HG03442 (cell line): ENCODE measurements around the gene ERO1A.

ENCODE experiments used
- ATAC-seq: cut with Tn5 transposase; IDR thresholded peaks from one replicate; pipeline ENCODE4 v1.9.1; 2021; ENCODE audit warnings: mild to moderate bottlenecking, moderate library complexity; ENCODE audit not compliant: unreplicated experiment

Gene ERO1A

DNA sequence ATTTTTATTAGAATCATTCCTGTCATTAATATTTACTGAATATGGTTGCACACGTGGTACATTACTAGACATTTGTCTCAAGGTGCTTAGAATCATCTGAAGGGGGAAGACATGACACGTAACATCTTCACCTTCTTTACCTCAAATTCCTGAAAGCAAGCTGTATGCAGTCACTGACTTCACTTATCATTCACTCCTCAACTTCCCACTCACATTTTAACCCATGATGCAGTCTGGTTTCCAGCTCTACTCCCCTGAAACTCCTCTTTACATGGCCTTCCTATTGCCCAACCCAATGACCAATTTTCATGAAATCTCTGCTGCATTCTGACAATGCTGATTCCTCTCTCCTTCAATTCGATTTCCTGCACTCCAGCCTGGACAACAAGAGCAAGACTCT lies 5.9 kb upstream of the ERO1A start:
- no peak for ATAC-seq

DNA sequence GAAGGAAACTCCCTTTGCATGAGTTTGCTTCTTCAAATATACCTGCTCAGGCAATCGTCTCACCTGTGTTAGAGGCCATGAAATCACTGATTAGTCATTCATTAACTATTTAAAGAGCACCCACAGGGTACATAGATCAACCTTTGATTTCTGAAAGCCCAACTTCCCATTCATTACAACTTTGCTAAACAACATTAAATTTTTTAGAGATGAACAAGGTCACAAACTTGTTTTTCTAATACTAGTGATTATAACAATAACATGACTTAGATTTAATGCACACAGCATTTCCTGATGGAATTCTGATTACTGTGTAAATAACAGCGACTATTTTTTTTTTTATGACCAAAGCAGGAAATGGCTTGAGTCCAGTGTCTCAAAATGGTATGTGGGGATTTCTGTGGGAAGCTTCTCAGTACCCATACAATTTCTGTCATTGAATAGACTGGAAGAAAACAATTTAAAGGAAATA lies 5.4 kb upstream of the ERO1A start:
- ATAC-seq, result no peak

DNA sequence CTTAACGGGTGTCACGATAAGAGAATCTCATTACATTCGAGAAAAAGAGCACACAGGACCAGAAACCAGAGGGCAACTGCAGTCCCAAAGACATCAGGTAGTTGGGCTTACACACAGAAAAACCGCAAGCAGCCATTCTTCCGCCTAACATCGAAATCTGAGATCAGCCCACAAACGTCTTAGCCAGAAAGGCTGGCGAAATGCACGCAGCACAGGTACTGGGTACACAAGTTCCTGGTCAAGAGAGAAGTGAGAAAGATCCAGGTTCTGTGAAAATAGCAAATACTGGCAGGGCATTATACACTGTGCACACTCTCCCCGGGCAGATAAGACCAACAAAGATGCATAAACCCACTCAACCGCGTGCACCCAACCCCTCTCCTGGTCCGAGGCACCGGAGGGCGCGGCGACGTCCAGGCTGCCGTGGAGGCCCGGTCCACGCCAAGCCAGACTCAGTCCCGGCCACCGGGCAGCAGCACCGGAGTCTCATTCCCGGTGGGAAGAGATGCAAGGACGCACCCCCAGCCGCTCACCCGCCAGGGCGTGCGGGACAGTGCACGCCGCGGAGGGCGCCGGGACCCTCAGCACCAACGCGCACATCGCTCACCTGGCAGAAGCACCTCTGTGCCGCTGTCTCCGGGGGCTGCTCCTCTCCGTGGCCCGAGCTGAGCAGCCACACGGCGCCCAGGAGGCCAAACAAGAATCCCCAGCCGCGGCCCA lies 437 bp downstream of the ERO1A start:
- ATAC-seq, result peak; percentile 50

DNA sequence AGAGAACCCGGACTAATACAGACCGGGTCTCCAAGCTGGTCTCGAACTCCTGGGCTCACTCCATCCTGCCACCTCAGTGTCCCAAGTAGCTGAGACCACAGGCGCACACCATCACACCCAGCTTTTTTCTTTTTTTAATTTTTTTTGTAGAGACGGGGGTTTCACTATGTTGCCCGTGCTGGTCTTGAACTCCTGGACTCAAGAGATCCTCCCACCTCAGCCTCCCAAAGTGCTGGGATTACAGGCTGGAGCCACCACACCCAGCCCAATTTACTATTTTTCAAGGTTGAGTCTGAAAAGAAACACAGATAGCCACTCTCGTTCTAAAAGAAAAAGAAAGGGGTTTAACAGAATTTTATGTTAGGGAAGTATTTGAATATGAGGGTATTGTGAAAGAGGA lies 1.8 kb downstream of the ERO1A start:
- no peak for ATAC-seq

DNA sequence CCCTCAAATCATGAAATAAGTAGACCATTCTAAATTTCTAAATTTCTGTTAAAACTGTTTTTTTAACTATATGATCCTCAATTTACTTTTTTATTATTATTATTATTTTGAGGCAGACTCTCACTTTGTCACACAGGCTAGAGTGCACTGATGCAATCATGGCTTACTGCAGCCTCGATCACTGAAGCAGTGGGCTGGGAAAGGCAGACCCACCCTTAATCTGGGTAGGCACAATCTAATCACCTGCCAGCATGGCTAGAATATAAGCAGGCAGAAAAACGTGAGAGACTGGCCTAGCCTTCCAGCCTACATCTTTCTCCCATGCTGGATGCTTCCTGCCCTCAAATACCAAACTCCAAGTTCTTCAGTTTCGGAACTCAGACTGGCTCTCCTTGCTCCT lies 2.3 kb downstream of the ERO1A start:
- no peak for ATAC-seq

DNA sequence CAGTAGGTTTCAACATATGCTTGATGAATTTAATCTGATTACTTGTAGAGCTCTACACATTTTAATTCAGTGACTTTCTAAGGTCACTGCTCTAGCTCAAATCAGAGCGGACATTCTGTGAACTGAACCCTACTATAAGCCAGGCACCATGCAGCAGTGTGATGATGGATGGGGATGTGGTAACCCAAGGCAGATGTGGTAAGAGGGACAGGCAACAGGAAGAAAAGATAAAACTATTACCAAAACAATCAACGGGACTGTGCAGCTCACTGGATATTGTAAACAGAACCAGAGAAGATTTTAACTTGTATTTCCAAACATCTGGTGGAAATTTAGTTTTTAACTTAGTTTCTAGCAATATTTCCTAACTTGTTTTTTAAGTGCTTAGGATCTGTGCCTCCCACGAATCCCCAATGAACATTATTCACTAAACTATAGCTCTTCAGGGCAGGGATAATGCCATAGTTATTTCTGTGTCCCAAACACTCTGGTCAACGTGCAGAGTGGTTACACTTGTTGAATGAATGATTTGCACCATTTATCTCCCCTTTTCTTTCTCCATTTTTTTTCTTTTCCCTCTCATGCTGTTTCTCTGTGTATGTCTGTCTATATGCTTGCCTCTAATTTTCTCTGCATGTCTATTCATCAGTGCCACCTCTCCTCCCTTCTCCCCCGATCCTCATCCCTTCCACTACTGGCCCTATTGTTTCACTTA lies 3.0 kb downstream of the ERO1A start:
- ATAC-seq, result no peak

DNA sequence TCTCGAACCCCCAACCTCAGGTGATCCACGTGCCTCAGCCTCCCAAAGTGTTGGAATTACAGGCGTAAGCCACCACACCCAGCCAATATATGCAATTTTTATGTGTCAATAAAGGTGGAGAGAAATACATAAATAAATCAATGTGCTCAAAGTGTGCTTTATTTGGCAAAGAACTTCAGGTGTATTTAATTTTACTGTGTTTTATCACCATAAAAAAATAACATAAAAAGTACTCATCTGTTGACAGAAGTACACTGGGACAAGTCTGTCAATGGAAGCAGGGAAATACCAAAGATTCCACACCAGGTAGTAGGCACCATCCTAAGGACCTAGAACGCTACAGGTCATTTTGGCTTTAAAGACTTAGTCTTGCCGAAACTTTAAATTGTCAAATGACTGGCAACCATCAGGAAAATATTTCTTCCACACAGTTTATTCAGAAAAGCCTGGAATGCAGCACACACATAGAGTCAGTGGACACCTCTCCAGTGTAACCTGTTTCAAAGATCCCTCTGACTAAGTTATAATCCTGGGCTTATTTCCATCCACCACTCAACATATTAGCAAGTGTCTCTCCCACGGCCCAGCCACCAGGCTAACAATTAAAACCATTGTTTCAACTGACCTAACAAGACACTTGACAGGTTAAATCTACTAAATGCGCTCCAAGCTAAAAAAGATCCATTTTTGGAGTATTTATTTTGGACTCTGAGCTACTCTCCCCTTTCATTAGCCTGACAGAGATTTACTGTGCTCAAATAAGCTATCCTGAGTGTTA lies 4.2 kb downstream of the ERO1A start:
- no peak for ATAC-seq

DNA sequence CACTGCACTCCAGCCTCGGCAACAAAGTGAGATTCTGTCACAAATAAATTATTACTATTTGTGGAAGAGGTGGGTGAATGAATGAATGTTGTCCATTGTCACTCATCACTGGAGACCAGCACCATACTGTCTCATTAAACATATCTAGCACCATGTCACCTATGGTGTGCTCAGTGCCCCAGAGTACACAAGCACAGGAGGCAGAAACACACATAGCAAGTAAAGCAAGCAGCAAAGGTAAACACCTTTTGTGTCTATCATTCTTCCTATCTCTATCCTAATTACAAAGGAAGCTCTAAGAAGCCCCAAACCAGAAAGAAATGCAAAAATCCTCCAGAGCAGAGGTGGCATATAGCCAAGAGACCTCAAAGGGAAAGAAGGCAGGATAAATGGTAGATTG lies 9.2 kb downstream of the ERO1A start:
- ATAC-seq, result no peak

DNA sequence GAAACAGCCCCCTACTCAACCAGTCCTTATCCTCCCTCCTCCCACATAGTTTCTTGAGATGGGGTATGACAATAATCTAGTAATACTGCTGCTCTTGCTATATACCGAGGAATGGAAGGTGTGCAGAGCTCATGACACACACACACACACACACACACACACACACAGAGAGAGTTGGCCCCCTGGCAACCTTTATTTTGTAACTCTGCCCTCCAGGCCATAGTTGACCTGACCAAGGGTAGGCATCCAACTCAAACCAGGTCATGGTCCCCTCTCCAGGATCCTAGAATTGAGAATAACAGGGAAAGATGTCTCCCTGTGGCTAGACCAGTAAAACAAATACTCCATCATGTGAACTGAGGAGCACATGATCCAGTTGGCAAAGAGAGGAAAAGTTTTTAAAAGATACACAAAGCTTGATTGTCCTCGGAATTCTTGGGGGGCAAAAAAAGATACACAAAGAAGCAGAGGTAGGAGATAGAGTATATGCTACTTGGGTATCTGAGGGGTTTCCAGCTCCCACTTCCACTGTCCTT lies 11.3 kb downstream of the ERO1A start:
- no peak for ATAC-seq

DNA sequence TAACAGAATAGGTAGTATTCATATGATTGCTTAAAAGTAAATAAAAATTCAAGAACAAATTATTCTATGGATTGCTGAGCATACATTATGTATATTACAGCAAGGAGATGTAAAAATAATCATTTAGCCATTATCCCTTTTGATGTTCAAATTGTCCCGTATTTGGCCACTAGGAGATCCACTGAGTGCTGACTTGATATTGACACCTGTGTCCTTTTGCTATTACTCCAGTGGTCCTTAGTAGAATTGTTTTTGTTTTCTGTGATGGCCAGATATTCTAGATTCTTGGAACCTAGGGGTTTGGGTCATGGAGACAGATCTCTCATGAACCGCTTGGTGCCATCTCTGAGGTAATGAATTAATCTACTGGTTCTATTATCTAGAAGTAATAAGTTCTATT lies 16.8 kb downstream of the ERO1A start:
- no peak for ATAC-seq

DNA sequence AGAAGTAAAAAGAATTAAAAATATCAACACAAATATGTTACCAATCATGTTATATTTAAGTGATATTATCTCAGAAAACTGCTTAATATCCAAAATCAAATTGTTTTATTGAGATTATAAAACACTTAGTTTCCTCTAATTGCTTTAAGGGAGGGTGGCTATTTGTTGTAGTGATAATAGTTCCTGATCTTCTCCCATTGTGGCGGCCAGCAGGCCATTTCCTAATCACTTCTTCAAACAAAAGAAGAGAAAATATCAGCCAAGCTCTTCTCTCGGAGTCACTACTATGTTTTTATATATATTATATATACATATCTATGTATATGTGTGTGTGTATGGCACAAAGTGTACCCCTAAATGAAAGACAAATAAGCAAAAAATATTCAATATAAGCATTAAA lies 31.5 kb downstream of the ERO1A start:
- ATAC-seq, result no peak

DNA sequence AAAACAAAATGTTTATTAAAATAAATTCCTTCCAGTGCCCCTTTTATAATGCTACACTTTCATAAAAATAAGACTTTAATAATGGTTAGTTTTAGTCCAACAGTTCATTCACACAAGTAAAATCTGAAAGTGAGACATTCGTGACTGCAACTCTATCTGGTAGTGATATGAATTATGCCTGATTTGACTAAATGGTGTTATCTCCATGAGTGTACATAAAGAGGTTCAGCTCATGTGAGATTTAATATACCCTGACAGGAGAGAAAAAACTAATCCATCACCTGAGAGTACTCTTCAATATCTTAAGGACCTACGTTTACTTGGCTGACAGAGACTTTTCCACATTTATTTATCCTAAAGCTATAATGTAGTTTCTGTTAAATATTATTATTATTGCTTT lies 34.0 kb downstream of the ERO1A start:
- ATAC-seq, result no peak

DNA sequence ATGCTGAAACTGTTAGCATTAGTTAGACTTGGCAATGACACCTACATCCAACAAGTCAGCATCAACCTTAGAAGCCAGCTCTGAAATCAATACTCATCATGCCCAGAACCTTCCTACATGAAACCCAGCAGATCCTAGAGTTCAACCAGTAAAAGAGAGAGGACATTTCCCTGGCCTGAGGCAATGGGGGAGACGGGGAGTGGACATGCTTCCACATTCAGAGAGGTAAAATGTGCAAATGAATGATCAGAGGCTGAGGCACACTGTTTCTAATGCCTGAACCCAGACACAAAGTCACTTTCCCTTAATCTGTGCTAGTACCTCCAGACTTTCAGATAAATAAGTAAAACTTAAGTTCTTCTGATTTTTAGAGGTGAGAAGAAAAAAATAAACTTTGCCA lies 34.5 kb downstream of the ERO1A start:
- no peak for ATAC-seq

DNA sequence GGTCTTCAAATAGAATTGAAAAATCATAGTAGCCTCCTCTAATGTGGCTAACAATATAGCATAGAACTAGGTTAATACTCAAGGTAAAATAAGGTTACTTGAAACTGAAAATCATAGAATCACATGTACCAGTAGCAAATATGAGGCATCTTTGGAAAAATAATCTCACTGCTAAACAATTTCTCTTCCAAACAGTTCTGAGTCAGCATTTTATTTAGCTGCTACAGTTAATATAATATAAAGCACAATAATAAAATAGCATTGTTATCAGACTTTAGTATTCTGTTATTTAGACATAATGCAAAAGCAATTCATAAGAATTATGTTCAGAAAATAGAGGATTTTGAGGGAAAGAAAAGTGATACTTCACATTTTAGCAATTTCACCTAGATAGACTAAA lies 35.0 kb downstream of the ERO1A start:
- no peak for ATAC-seq

DNA sequence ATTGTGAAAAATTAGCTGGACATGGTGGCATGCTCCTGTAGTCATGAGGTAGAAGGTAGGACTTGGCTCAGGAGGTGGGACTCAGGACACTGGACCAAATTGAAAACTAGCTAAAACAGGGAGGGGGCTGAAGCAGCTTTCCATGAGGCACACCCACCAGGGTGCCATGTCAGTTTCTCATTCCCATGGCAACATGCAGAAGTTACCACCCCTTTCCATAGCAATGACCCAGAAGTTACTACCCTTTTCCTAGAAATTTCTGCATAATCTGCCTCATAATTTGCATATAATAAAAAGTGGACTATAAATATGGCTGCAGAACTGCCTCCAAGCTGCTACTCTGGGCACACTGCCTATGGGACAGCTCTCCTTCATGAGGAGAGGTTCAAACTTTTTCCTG lies 38.5 kb downstream of the ERO1A start:
- ATAC-seq, result no peak

DNA sequence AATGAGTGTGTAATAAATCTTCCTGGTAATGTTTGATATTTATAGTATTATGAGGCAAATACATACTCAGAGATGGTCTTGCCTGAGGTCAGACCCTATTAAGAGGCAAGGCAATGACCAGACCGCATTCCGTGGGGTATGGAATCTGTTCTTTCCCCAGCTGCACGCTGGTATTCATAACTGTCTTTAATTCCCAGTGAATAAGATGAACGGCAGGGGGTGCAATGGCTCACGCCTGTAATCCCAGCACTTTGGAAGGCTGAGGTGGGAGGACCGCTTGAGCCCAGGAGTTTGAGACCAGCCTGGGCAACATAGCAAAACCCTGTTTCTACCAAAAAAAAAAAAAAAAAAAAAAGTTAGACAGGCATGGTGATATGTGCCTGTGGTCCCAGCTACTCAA lies 44.6 kb downstream of the ERO1A start:
- ATAC-seq, result no peak

DNA sequence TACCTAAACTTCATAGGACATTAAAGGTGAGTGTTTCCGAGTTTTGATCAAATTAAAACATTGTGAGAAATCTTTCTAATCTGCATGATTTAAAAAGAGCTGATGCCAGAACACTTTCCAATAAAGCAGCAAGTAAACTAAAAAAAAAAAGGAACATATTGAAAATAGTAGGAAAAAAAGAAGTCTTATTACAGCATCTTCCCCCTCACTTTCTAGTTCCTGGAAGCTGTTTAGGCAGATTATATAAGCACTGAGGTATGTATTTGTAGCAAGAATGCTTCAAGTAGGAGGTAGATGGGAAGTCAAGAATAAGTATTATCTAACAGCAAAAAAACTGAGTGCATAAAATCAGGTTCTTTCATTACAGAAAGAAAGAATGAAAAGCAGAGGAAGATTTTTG lies 45.8 kb downstream of the ERO1A start:
- no peak for ATAC-seq

DNA sequence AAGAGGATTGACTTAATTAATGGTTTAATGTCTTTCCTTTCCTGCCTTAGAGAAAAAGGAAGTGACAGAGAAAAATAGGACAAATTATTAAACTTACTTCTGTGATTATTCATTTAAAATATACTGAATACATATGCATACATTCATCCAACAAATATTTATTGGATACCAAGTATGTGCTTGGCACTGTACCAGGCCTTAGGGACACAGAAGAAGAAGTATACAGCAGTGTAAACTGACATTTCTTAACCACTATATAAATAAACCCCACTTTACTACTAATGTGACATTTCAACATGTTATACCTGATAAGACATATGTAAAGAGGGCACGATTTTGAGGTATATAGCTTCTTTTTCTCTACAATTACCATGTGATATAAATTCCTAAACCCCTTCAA lies 53.6 kb downstream of the ERO1A start:
- ATAC-seq, result no peak

DNA sequence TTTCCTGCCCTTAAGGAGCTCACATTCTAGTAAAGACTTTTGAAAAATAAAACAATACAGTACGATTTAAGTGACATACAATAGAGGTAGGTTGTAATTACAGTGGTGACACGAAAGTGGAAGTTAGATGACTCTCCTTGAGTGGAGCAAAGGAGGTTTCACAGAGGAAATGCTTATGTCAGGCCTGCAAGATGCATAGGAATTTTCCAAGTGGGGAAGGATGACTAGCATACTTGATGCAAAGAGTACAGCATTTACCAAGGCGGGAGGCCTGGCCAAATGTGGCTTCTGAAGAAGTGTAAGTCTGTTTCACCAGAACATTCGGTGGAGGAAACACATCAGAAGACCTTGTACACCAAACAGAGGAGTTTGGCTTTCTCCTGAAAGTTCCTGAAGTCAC lies 55.2 kb downstream of the ERO1A start:
- no peak for ATAC-seq

DNA sequence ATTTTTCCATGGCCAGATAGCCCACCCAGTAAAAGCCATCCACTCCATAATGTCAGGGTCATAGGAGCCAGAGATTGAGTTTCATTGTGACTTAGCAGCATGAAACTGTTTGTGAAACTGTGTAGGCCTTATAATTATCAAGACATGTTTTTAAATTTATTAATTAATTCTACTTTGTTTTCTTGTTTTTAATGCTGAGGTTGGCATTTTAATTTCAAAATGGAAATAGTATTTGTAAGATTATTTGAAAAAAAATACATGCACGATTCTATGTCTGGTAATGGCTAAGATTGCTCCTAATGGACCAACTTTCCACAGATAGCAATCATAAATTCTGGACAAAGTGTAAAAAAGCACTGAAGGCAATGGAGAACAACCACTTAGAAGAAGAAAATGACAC lies 75.7 kb downstream of the ERO1A start:
- no peak for ATAC-seq

DNA sequence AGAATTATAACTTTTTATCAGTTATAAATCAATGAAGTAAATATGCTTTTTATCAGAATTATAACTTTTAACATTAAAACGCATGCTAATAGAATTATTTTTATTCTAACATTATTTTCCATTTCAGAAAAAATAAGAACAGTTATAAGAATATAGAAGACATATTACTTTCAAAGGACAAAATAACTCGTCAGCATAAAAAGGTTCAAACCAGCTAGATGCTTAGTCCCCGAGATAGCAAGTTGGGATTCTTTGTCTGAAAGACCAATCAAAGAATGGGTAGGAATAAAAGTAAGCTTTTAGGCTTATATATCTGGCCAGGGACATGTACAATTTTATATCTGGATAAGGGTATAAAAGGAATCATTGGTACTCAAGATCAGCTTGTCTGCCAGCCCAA lies 76.8 kb downstream of the ERO1A start:
- no peak for ATAC-seq

DNA sequence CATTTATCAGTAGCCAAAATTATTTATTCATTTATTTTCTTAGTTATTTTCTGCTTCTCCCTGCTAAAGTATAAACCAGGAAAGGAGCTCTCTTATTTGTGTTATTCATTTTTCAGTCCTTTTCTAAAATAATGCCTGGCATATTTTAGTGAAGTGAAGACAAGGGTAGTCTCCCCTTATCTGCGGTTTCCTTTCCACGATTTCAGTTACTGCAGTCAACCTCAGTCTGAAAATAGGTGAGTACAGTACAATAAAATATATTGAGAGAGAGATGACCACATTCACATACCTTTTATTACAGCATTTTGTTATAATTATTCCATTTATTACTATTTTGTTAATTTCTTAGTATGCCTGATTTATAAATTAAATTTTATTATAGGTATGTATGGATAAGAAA lies 85.2 kb downstream of the ERO1A start:
- no peak for ATAC-seq
